ENCODE data around the gene PDE6G.
"Not testable (repeated sequence)": the region's sequence is repeated elsewhere in the genome, so short reads cannot be mapped to it uniquely, and the experiment has no call there.

PDE6G gene

DNA sequence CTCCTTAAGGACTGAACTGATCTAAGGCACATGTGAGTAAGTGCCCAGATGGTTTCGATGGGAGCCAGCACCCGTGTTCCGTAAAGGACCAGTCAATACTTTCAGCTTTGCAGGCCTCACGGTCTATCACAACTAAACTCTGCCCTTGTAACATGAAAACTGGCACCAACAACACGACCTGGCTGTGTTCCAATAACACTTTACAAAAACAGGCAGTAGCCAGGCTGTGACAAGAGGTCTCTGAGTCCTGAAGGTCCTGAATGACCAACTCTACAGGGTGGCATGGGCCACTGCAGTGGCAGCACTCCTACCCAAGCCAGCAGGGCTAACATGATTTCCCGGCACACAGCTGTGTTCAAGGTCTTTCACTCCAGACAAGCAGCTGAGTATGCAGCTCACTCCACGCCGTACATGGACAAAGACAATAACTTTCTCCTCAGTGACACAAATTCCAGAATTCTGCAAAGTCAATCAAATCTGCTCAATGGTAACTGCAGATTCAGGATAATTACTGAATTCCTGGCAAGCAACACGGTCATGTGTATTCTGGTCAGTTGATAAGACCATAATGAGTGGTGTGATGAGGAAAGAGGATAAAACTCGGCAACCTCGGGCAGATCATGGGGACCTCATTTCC, 34.7 kb downstream of the PDE6G start:
- no peak overlapping the region for H3K4me3 ChIP-seq (ENCODE audit: low read length in 2 of 2)
- peaks cover 32 to 41% of the 10 kb centered on the region in 2 donors for H3K36me3 ChIP-seq (ENCODE audit: control insufficient read depth in 2 of 2, insufficient read depth in 2 of 2, low read length in 2 of 2)
- H3K4me1 ChIP-seq (ENCODE audit: control insufficient read depth, insufficient read depth, low read length), result no peaks in the 10 kb centered on the region
- no peaks in the 10 kb centered on the region for H3K27me3 ChIP-seq (ENCODE audit: control insufficient read depth in 1 of 2, insufficient read depth in 2 of 2, low read length in 2 of 2)
- no peak overlapping the region for H3K9ac ChIP-seq (ENCODE audit: low read length in 2 of 2)
- no peak overlapping the region for H3K27ac ChIP-seq (ENCODE audit: low read length)
- no peaks in the 10 kb centered on the region for H3K9me3 ChIP-seq (ENCODE audit: control insufficient read depth in 2 of 2, low read length in 2 of 2)

DNA sequence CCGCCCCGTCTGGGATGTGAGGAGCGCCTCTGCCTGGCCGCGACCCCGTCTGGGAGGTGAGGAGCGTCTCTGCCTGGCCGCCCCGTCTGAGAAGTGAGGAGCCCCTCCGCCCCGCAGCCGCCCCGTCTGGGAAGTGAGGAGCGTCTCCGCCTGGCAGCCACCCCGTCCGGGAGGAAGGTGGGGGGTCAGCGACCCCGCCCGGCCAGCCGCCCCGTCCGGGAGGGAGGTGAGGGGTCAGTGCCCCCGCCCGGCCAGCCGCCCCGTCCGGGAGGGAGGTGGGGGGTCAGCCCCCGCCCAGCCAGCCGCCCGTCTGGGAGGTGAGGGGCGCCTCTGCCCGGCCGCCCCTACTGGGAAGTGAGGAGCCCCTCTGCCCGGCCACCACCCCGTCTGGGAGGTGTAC, 38.0 kb downstream of the PDE6G start:
- H3K27ac ChIP-seq (ENCODE audit: low read length); H3K27me3 ChIP-seq (ENCODE audit: control insufficient read depth in 1 of 2, insufficient read depth in 2 of 2, low read length in 2 of 2); H3K9me3 ChIP-seq (ENCODE audit: control insufficient read depth in 2 of 2, low read length in 2 of 2); H3K4me1 ChIP-seq (ENCODE audit: control insufficient read depth, insufficient read depth, low read length); H3K9ac ChIP-seq (ENCODE audit: low read length in 2 of 2); H3K4me3 ChIP-seq (ENCODE audit: low read length in 2 of 2): not testable (repeated sequence)
- peaks cover 25 to 26% of the 10 kb centered on the region in 2 donors for H3K36me3 ChIP-seq (ENCODE audit: control insufficient read depth in 2 of 2, insufficient read depth in 2 of 2, low read length in 2 of 2)

DNA sequence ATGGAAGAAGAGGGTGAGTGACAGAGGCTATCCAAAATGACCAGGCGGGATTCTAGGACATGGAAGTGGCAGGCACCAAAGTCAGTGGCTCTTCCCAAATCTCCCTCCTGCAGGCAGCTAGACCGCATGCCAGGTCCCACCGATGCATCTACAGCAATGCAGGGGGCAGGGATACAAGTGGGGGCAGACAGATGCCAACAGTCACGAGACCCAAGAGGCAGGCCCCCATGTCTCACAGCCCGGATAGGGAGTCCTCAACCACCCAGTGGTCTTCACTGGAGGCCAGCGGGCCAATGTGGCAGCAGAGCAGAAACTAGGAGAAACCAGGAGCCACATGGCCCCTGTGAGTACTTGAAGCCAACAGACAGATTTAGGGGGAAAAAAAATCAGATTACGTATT, 39.5 kb downstream of the PDE6G start:
- H3K9me3 ChIP-seq (ENCODE audit: control insufficient read depth in 2 of 2, low read length in 2 of 2), result no peaks in the 10 kb centered on the region
- peaks cover 9% of the 10 kb centered on the region for H3K4me1 ChIP-seq (ENCODE audit: control insufficient read depth, insufficient read depth, low read length)
- H3K27me3 ChIP-seq (ENCODE audit: control insufficient read depth in 1 of 2, insufficient read depth in 2 of 2, low read length in 2 of 2), result no peaks in the 10 kb centered on the region
- no peak overlapping the region for H3K27ac ChIP-seq (ENCODE audit: low read length)
- H3K4me3 ChIP-seq (ENCODE audit: low read length in 2 of 2), result no peak overlapping the region
- peaks cover 31 to 33% of the 10 kb centered on the region in 2 donors for H3K36me3 ChIP-seq (ENCODE audit: control insufficient read depth in 2 of 2, insufficient read depth in 2 of 2, low read length in 2 of 2)
- no peak overlapping the region for H3K9ac ChIP-seq (ENCODE audit: low read length in 2 of 2)

DNA sequence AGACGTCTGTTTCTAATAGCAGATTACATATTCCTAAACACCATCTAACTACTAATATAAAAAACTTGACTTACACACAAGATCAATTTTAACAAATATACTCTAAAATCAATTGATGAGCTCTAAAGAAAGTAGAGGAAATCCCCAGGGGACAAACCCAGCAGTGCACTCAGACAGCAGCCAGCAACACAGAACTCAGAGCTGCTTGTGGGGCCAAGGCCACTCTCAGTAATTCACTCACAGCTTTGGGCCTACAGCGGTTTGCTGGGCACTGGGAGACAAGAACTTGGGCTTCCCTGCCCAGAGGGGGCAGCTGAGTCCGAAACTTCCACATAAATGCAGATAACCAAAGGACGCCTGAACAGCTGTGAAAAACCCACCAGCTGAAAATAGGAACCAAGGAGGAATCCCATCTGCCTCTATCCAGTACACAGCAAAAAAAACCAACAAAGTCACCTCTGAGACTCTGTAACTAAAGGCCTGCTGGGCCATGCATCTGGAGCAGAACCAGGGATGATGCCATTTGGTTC, 40.9 kb downstream of the PDE6G start:
- Histone ChIP-seq H3K4me3 (ENCODE audit: low read length in 2 of 2) (no peak overlapping the region), H3K27me3 (ENCODE audit: control insufficient read depth in 1 of 2, insufficient read depth in 2 of 2, low read length in 2 of 2) (no peaks in the 10 kb centered on the region), H3K27ac (ENCODE audit: low read length) (no peak overlapping the region), H3K9me3 (ENCODE audit: control insufficient read depth in 2 of 2, low read length in 2 of 2) (no peaks in the 10 kb centered on the region), H3K36me3 (ENCODE audit: control insufficient read depth in 2 of 2, insufficient read depth in 2 of 2, low read length in 2 of 2) (peaks cover 17 to 19% of the 10 kb centered on the region in 2 donors), H3K9ac (ENCODE audit: low read length in 2 of 2) (no peak overlapping the region), H3K4me1 (ENCODE audit: control insufficient read depth, insufficient read depth, low read length) (peaks cover 9% of the 10 kb centered on the region)

DNA sequence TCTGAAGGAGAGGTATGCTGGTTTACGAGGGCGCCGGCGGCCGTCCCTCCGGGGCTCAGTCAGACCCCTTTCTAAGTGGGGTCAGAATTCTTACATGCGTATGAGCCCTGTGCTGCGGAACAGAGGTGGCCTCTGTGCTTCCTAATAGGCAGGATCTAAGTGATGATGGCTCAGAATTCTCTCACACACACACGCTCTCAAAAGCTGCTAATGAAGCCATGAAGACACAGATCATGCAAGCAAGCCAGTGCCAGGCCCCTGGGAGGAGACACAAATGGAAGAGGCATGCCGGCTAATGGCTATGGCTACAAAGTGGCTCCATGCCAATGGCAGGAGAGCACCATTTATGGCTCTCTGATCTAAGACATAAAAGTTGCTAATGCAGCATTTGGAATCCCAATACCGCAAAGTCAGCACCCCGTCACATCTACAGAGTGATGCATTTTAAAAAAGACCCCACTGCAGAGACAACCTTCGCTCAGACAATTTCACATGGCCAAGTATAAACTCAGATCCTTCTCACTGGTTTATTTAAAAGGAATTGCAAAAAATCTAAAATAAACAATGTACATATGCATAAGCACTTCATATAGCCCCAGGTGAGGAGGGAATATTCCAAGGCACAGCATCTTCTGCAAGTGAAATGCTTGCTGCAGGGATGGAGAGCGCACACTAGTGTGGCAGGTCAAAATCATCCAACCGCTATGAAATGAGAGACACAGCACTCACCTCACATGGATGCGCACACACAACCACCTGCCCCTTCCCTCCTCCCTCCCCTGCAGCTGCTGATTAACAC, 44.0 kb downstream of the PDE6G start:
- peaks cover 32 to 38% of the 10 kb centered on the region in 2 donors for H3K36me3 ChIP-seq (ENCODE audit: control insufficient read depth in 2 of 2, insufficient read depth in 2 of 2, low read length in 2 of 2)
- no peak overlapping the region for H3K4me3 ChIP-seq (ENCODE audit: low read length in 2 of 2)
- H3K27me3 ChIP-seq (ENCODE audit: control insufficient read depth in 1 of 2, insufficient read depth in 2 of 2, low read length in 2 of 2), result no peaks in the 10 kb centered on the region
- no peak overlapping the region for H3K9ac ChIP-seq (ENCODE audit: low read length in 2 of 2)
- H3K9me3 ChIP-seq (ENCODE audit: control insufficient read depth in 2 of 2, low read length in 2 of 2), result no peaks in the 10 kb centered on the region
- H3K4me1 ChIP-seq (ENCODE audit: control insufficient read depth, insufficient read depth, low read length), result peaks cover 9% of the 10 kb centered on the region
- peak overlapping the region; percentile 11 for H3K27ac ChIP-seq (ENCODE audit: low read length)

DNA sequence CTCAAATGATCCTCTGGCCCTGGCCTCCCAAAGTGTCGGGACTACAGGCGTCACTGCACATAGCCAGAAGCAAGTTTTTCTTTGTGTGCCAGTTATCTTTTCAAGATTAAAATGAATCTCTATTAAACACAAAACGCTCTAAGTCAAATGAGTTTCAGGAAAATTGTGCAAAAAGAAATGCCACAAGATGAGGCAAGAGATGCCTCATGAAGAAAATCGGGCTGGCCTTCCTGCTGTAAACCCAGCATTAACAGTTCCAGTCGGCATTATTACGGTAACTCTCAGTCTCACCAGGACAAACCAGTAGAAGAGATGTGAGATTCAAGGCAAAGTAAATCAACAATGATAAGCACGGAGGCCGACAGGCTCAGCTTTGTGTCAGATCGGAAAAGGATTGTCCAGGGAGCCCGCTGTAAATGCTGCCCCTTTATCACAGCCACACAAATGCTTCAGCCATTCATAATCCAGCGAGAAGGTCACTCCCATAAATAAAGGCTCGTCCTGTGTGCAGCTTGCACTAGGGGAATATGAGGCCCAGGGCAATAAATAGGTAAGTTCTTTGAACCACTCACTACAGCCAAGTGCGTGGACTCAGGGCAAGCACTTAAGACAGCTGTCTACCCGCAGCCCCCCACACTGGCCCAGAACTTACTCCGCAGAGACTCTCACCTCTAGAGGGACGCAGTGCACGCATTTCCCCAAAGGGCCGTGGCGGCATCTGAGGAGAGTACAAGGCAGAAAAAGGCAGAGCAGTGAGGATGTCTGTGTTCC, 46.6 kb downstream of the PDE6G start:
- H3K9me3 ChIP-seq (ENCODE audit: control insufficient read depth in 2 of 2, low read length in 2 of 2), result no peaks in the 10 kb centered on the region
- H3K27ac ChIP-seq (ENCODE audit: low read length), result no peak overlapping the region
- peaks cover 36 to 46% of the 10 kb centered on the region in 2 donors for H3K36me3 ChIP-seq (ENCODE audit: control insufficient read depth in 2 of 2, insufficient read depth in 2 of 2, low read length in 2 of 2)
- no peaks in the 10 kb centered on the region for H3K27me3 ChIP-seq (ENCODE audit: control insufficient read depth in 1 of 2, insufficient read depth in 2 of 2, low read length in 2 of 2)
- no peak overlapping the region for H3K9ac ChIP-seq (ENCODE audit: low read length in 2 of 2)
- H3K4me3 ChIP-seq (ENCODE audit: low read length in 2 of 2), result no peak overlapping the region
- H3K4me1 ChIP-seq (ENCODE audit: control insufficient read depth, insufficient read depth, low read length), result peaks cover 8% of the 10 kb centered on the region

DNA sequence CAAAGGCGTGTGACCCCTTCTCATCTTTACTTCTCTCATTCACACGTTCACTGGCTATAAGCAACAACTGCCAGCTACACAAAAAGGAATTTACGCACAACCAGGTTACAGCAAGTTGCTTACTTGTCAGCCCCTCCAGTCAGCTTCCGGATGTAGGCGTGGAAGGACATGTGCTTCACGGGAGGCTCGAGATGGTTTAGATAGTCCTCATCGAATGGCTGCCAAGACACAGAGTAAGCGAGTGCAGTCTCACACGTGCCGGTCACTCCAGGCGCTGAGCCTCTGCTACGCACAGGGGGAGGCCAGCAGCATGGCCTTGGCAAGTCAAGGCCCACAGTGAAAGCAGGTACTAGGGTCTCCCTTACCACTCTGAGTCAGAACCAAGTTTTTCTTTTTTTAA, 47.7 kb downstream of the PDE6G start:
- peaks cover 46 to 52% of the 10 kb centered on the region in 2 donors for H3K36me3 ChIP-seq (ENCODE audit: control insufficient read depth in 2 of 2, insufficient read depth in 2 of 2, low read length in 2 of 2)
- no peaks in the 10 kb centered on the region for H3K9me3 ChIP-seq (ENCODE audit: control insufficient read depth in 2 of 2, low read length in 2 of 2)

DNA sequence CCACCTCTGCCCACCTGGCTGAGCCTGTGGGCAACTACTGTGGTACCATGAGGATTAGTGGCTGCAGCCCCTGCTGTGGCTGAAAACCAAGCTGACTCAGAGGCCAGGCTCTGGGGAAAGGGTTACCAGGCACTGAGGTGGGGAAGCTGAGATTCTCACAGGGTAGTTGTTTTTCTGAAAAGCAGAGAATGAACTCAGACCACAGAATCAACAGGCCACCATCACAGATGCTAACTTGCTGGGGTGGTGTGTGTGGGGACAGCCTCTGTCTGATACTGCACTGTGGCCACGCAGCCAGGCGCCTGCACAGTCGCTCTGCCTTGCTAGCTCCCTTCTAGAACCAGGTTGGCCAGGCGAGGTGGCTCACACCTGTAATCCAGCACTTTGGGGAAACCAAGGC, 48.3 kb downstream of the PDE6G start:
- no peak overlapping the region for H3K27ac ChIP-seq (ENCODE audit: low read length)
- H3K4me1 ChIP-seq (ENCODE audit: control insufficient read depth, insufficient read depth, low read length), result no peaks in the 10 kb centered on the region
- no peaks in the 10 kb centered on the region for H3K9me3 ChIP-seq (ENCODE audit: control insufficient read depth in 2 of 2, low read length in 2 of 2)
- H3K9ac ChIP-seq (ENCODE audit: low read length in 2 of 2), result no peak overlapping the region
- no peaks in the 10 kb centered on the region for H3K27me3 ChIP-seq (ENCODE audit: control insufficient read depth in 1 of 2, insufficient read depth in 2 of 2, low read length in 2 of 2)
- H3K4me3 ChIP-seq (ENCODE audit: low read length in 2 of 2), result no peak overlapping the region
- H3K36me3 ChIP-seq (ENCODE audit: control insufficient read depth in 2 of 2, insufficient read depth in 2 of 2, low read length in 2 of 2), result peaks cover 47 to 53% of the 10 kb centered on the region in 2 donors

More for the DNA sequence above, 47.7 kb downstream of the PDE6G start:
- Histone ChIP-seq H3K4me3 (ENCODE audit: low read length in 2 of 2) (no peak overlapping the region), H3K27me3 (ENCODE audit: control insufficient read depth in 1 of 2, insufficient read depth in 2 of 2, low read length in 2 of 2) (no peaks in the 10 kb centered on the region), H3K4me1 (ENCODE audit: control insufficient read depth, insufficient read depth, low read length) (peaks cover 1% of the 10 kb centered on the region), H3K9ac (ENCODE audit: low read length in 2 of 2) (no peak overlapping the region), H3K27ac (ENCODE audit: low read length) (no peak overlapping the region)

DNA sequence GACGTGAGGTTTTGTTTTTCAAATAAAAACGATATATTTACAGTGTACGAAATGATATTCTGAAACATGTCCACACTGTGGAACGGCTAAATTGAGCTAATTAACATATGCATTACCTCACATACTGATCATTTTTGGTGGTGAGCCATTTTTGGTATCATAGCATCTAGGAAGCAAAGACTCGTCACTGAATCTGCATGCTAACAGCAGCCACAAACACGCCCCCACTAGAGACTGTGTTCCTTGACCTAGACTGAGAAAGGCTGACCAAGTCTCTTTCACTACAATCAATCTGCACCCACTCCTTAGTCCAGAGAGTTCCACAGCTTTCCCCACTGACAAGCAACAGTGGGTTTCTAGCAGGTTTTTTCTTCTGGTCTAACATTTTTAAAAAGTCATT, 48.9 kb downstream of the PDE6G start:
- Histone ChIP-seq H3K36me3 (ENCODE audit: control insufficient read depth in 2 of 2, insufficient read depth in 2 of 2, low read length in 2 of 2) (peaks cover 44 to 51% of the 10 kb centered on the region in 2 donors), H3K27ac (ENCODE audit: low read length) (no peak overlapping the region), H3K4me3 (ENCODE audit: low read length in 2 of 2) (no peak overlapping the region), H3K4me1 (ENCODE audit: control insufficient read depth, insufficient read depth, low read length) (no peaks in the 10 kb centered on the region), H3K9ac (ENCODE audit: low read length in 2 of 2) (no peak overlapping the region), H3K9me3 (ENCODE audit: control insufficient read depth in 2 of 2, low read length in 2 of 2) (no peaks in the 10 kb centered on the region), H3K27me3 (ENCODE audit: control insufficient read depth in 1 of 2, insufficient read depth in 2 of 2, low read length in 2 of 2) (no peaks in the 10 kb centered on the region)

DNA sequence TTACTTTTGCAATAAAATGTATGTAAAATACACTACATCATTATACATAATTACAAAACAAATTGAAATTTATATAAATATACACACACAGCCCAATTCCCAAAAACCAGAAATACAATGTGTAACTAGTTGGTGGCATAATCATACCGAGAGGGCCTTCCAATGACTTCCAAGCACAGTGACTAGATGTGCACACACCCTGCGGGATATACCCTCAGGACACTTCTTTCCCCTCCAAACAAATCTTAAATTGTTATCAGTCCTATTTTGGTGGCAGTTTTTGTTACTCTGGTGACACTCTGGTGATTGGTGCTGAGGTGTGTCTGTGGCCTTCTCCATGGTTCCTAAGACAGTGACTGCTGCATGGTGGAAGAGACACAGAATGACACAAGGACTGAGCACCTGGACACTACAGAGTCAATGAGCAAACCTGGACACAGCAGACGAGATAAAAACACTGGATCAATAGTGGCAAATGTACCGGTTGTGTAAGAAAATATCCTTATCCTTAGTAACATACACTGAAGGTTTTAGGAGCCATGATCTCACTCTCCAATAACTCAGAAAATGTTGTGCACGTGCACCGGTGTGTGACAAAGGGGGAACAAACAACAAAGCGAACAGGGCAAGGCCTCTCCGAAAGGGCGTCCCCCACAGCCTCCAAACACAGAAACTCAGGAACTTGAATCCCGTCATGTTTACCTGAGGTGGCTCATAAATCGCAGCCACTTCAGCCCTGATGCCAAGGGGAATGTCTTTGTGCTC, 52.3 kb downstream of the PDE6G start:
- Histone ChIP-seq H3K4me1 (ENCODE audit: control insufficient read depth, insufficient read depth, low read length) (peaks cover 5% of the 10 kb centered on the region), H3K9ac (ENCODE audit: low read length in 2 of 2) (no peak overlapping the region), H3K27me3 (ENCODE audit: control insufficient read depth in 1 of 2, insufficient read depth in 2 of 2, low read length in 2 of 2) (no peaks in the 10 kb centered on the region), H3K27ac (ENCODE audit: low read length) (no peak overlapping the region), H3K9me3 (ENCODE audit: control insufficient read depth in 2 of 2, low read length in 2 of 2) (no peaks in the 10 kb centered on the region), H3K4me3 (ENCODE audit: low read length in 2 of 2) (no peak overlapping the region), H3K36me3 (ENCODE audit: control insufficient read depth in 2 of 2, insufficient read depth in 2 of 2, low read length in 2 of 2) (peaks cover 41 to 46% of the 10 kb centered on the region in 2 donors)
